ENCODE data around the gene TENM3. TPM values are rescaled to one million over a fixed set of nuclear protein-coding genes. Genes with fewer than 3 reads are reported as not detected.

TENM3 gene
- total RNA-seq, 4 donors from 2014 or later = 0.64 to 5.5 (median 2.1) TPM

DNA sequence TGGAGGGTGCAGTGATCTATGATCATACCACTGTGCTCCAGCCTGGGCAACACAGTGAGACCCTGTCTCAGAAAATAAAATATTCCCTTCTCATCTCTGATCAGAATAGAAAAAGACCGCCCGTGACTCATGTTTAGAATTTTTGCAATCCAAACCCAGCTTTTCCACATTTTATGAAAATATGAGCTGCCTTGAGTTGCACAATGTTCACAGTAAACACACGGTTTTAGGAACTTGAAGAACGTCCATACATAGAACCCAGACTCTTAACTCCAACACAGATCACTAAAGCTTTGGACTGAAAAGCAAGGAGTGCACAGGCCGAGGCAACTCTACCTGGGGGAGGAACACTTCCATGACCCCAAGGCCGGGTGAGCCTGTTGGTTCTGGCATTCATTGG is 305.0 kb downstream of the TENM3 start:
- intact Hi-C loops (cut with DNase I) = no loop called here
- Histone ChIP-seq H3K4me1 (no peaks in the 10 kb centered on the region), H3K9me3 (no peaks in the 10 kb centered on the region), H3K27me3 (no peaks in the 10 kb centered on the region), H3K36me3 (no peaks in the 10 kb centered on the region), H3K4me3 (no peak overlapping the region), H3K27ac (no peak overlapping the region)
- DNase-seq = no peak
- TF ChIP-seq POLR2A (IDR thresholded peaks at IDR 0.05) = no peak
- TF ChIP-seq, protein P1, sequence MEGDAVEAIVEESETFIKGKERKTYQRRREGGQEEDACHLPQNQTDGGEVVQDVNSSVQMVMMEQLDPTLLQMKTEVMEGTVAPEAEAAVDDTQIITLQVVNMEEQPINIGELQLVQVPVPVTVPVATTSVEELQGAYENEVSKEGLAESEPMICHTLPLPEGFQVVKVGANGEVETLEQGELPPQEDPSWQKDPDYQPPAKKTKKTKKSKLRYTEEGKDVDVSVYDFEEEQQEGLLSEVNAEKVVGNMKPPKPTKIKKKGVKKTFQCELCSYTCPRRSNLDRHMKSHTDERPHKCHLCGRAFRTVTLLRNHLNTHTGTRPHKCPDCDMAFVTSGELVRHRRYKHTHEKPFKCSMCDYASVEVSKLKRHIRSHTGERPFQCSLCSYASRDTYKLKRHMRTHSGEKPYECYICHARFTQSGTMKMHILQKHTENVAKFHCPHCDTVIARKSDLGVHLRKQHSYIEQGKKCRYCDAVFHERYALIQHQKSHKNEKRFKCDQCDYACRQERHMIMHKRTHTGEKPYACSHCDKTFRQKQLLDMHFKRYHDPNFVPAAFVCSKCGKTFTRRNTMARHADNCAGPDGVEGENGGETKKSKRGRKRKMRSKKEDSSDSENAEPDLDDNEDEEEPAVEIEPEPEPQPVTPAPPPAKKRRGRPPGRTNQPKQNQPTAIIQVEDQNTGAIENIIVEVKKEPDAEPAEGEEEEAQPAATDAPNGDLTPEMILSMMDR (IDR thresholded peaks at IDR 0.05) = no peak
- 48 to 66% methylated on average over 4 to 6 of the region's 6 CpGs for WGBS, 2 donors

DNA sequence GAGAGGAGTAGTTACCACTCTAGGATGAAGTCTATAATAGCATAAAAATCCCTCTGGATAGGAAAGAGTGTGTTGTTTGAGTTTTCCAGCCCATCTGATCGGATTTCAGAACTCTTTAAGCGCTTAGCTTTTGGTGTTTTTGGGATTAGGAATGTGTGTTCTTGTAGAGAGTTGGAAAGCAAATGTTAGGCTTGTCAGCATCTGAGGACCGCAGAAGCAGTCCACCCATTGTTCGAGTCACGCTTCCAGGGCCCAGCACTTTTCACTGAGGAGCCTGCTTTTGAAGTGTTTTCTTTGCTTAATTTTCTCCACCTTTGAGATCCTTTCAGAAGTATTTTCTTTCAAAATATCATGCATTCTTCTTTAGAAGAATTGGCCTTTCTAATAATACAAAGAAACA is 306.2 kb downstream of the TENM3 start:
- no peak for DNase-seq
- intact Hi-C loops (cut with DNase I) = no loop called here
- Histone ChIP-seq H3K27me3 (no peaks in the 10 kb centered on the region), H3K4me3 (no peak overlapping the region), H3K4me1 (peaks cover 0 to 10% (median 0%) of the 10 kb centered on the region in 3 donors), H3K27ac (no peak overlapping the region), H3K36me3 (no peaks in the 10 kb centered on the region), H3K9me3 (no peaks in the 10 kb centered on the region)
- no peak for TF ChIP-seq POLR2A (IDR thresholded peaks at IDR 0.05)
- TF ChIP-seq, protein P1 (IDR thresholded peaks at IDR 0.05) = no peak
- 19 to 57% methylated on average over 5 of the region's 5 CpGs for WGBS, 2 donors

DNA sequence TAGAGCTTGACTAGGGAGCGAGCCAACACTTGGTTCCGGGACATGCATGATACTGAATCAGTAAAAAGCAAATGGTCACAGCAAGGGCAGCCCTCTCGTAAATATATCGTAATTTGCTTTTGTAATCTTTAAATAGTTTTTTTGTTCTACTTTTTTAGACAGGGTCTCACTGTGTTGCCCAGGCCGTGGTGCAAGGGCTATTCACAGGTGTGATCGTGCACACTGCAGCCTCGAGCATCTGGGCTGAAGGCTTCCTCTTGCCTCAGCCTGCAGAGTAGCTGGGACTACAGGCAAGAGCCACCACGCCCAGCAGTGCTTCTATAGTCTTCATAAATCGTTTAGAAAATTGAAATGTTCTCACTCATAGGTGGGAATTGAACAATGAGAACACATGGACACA is 309.7 kb downstream of the TENM3 start:
- 66 to 77% methylated on average over 7 to 9 of the region's 9 CpGs for WGBS, 2 donors
- intact Hi-C loops (cut with DNase I) = no loop called here
- TF ChIP-seq, protein P1 (IDR thresholded peaks at IDR 0.05) = no peak
- TF ChIP-seq POLR2A (IDR thresholded peaks at IDR 0.05) = no peak

DNA sequence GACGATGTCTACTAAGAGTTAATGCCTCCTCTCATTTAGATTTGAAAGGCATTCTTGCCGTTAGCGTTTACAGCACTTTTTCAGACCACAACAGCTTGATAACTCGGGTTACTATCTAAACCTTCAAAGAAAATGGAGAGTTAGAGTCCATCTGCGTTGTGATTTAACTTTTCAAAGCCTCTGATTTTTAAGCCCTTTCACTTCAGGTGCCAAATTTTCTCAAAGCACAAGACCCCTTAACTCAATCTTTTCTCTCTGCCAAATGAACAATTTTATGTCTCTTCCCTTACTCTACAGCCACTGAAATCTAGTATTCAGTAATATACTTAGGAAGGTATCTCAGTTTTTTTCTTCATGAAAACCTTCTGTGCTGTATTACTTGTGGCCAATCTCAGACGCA is 310.5 kb downstream of the TENM3 start:
- Histone ChIP-seq H3K36me3 (no peaks in the 10 kb centered on the region), H3K27me3 (no peaks in the 10 kb centered on the region), H3K9me3 (no peaks in the 10 kb centered on the region), H3K4me3 (peak overlapping the region in 3 of 4 donors; percentile 3 to 27 (median 4)), H3K27ac (peak overlapping the region in 1 of 4 donors; percentile 22), H3K4me1 (peaks cover 0 to 17% (median 0%) of the 10 kb centered on the region in 3 donors)
- 18 to 48% methylated on average over 6 of the region's 6 CpGs for WGBS, 2 donors
- intact Hi-C loops (cut with DNase I) = no loop called here
- no peak for DNase-seq
- TF ChIP-seq POLR2A (IDR thresholded peaks at IDR 0.05) = no peak
- TF ChIP-seq, protein P1 (IDR thresholded peaks at IDR 0.05) = no peak

More for the DNA sequence above, 309.7 kb downstream of the TENM3 start:
- H3K4me3 ChIP-seq = no peak overlapping the region
- DNase-seq = no peak
- H3K27me3 ChIP-seq = no peaks in the 10 kb centered on the region
- no peaks in the 10 kb centered on the region for H3K36me3 ChIP-seq
- no peak overlapping the region for H3K27ac ChIP-seq
- no peaks in the 10 kb centered on the region for H3K9me3 ChIP-seq
- H3K4me1 ChIP-seq = peaks cover 0 to 17% (median 0%) of the 10 kb centered on the region in 3 donors

DNA sequence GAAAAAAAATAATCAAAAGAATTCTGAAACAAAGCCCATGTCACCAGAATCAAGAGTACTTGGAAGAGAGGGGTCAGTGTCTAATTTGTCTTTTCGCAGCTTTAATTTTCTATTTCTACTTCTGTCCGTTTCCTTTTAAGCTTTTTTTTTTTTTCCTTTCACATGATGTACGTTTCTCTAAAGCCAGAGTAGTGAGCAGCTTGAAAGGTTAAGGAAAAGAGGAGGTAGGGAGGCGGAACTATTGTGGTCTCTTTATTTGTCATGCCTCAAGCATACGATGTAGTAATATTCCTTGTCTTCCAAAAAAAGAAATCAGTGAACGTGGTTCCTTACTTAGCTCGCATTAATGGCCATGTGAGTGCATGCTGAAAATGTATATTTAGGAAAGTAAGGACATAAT is 311.5 kb downstream of the TENM3 start:
- Histone ChIP-seq H3K27me3 (no peaks in the 10 kb centered on the region), H3K9me3 (no peaks in the 10 kb centered on the region), H3K36me3 (no peaks in the 10 kb centered on the region), H3K4me3 (peak overlapping the region in 2 of 4 donors; percentile 4 to 27), H3K27ac (peak overlapping the region in 1 of 4 donors; percentile 38), H3K4me1 (peaks cover 0 to 17% (median 0%) of the 10 kb centered on the region in 3 donors)
- DNase-seq = no peak
- TF ChIP-seq POLR2A (IDR thresholded peaks at IDR 0.05) = no peak
- TF ChIP-seq, protein P1 (IDR thresholded peaks at IDR 0.05) = no peak
- WGBS, 2 donors = 28 to 44% methylated on average over 7 of the region's 7 CpGs
- intact Hi-C loops (cut with DNase I) = no loop called here

Measured in esophagus squamous epithelium (tissue), 5 donors.